K562 (cell line): Measurements from ENCODE around the gene ITGB2. TPM values are rescaled to one million over a fixed set of nuclear protein-coding genes. Genes with fewer than 3 reads are reported as not detected.

Experiments used
- ATAC-seq: fragments of 200-7000 bp; cut with Tn5 transposase; 3 replicates; pipeline ENCODE4 v1.9.1; 2020; ENCODE audit warnings: moderate library complexity
- BruUV-seq: library from RNA; stranded (reverse); fragments of 400-500 nt; replicated peaks from 2 replicates; lab custom pipeline; 2021; lab: Mats Ljungman, UMichigan
- CTCF ChIA-PET: fragments of 300-600 bp; formaldehyde crosslinking; extraction: SDS; loops from one replicate; lab custom pipeline; 2021; ENCODE audit warnings: low intra/inter-chr PET ratio; lab: Yijun Ruan, JAX
- POLR2A ChIA-PET: fragments of 300-600, 350-650 bp; sonication (Branson Sonifier 250); formaldehyde crosslinking; extraction: SDS; loops from one replicate; lab custom pipeline; 2021; ENCODE audit warnings: antibody characterized with exemption, inconsistent platforms; lab: Yijun Ruan, JAX
- DNase-seq, 4 experiments: peaks; one replicate each; pipeline versions ENCODE4 v3.0.0 to v3.0.0-alpha.2; 2011 to 2018; ENCODE audit warnings: low spot score in 3 of 4, mixed read lengths in 3 of 4; ENCODE audit errors: extremely low read depth in 1 of 4
- FAIRE-seq: peaks from 2 replicates; lab custom pipeline; 2011; peaks lifted over from hg19 to GRCh38; lab: Jason Lieb, UNC
- H2AFZ ChIP-seq: 2 replicates; pipeline ENCODE4 v1.6.0; 2011; ENCODE audit warnings: low read depth, low read length, control low read depth, inconsistent platforms
- H3K27ac ChIP-seq: fragments of 200-600 bp; 3 replicates; pipeline ENCODE4 v1.8.0; 2011; ENCODE audit warnings: low read depth, mild to moderate bottlenecking, control low read depth, inconsistent platforms, low read length, moderate library complexity, mixed read lengths; ENCODE audit errors: extremely low read depth
- H3K27me3 ChIP-seq, 2 experiments: fragments of 300-600 bp in 1 of 2; 2 replicates in 1 of 2; 3 replicates in 1 of 2; pipeline versions ENCODE4 v1.6.0 to v1.8.0; 2011; ENCODE audit warnings: inconsistent platforms in 2 of 2, low read length in 2 of 2, mild to moderate bottlenecking in 1 of 2, mixed read lengths in 1 of 2, moderate library complexity in 1 of 2; ENCODE audit not compliant: control insufficient read depth in 2 of 2, insufficient read depth in 2 of 2
- H3K36me3 ChIP-seq: fragments of 300-600 bp; 3 replicates; pipeline ENCODE4 v1.8.0; 2011; ENCODE audit warnings: mild to moderate bottlenecking, low read length, inconsistent platforms; ENCODE audit not compliant: control insufficient read depth, insufficient read depth
- H3K4me1 ChIP-seq, 2 experiments: fragments of 200-600 bp in 1 of 2; replicated peaks in 1 of 2; 2 replicates in 1 of 2; 3 replicates in 1 of 2; pipeline versions ENCODE4 v1.5.1 to v1.8.0; 2011; ENCODE audit warnings: inconsistent platforms in 2 of 2, low read length in 2 of 2, mild to moderate bottlenecking in 1 of 2, mixed read lengths in 1 of 2, moderate library complexity in 1 of 2; ENCODE audit not compliant: control insufficient read depth in 2 of 2, insufficient read depth in 2 of 2
- H3K4me2 ChIP-seq: 2 replicates; pipeline ENCODE4 v1.6.1; 2011; ENCODE audit warnings: low read length, control low read depth, inconsistent platforms, mixed read lengths; ENCODE audit not compliant: insufficient read depth
- H3K4me3 ChIP-seq: fragments of 200-600 bp; sonication (generic), shearing (Covaris generic); 2 replicates; pipeline ENCODE4 v1.5.1; 2016; ENCODE audit warnings: control low read depth, inconsistent platforms
- H3K79me2 ChIP-seq: fragments of 200-600 bp; 3 replicates; pipeline ENCODE4 v1.8.0; 2011; ENCODE audit warnings: low read length, inconsistent platforms; ENCODE audit not compliant: control insufficient read depth, insufficient read depth
- H3K9ac ChIP-seq, 2 experiments: 2 replicates each; pipeline versions ENCODE4 v1.6.0 to v1.6.1; 2011; ENCODE audit warnings: low read depth in 2 of 2, low read length in 2 of 2, control low read depth in 1 of 2, inconsistent platforms in 1 of 2, mild to moderate bottlenecking in 1 of 2, mixed read lengths in 1 of 2; ENCODE audit not compliant: insufficient read depth in 1 of 2
- H3K9me1 ChIP-seq: one replicate; pipeline ENCODE4 v1.6.0; 2011; ENCODE audit warnings: inconsistent platforms, mild to moderate bottlenecking, low read length, moderate library complexity; ENCODE audit not compliant: control insufficient read depth, insufficient read depth
- H3K9me3 ChIP-seq: replicated peaks from 2 replicates; pipeline ENCODE4 v1.5.1; 2011; ENCODE audit warnings: low read depth, low read length, inconsistent platforms; ENCODE audit not compliant: control insufficient read depth, insufficient read depth
- H4K20me1 ChIP-seq: replicated peaks from 2 replicates; pipeline ENCODE4 v1.6.1; 2011; ENCODE audit warnings: low read length, inconsistent platforms, mixed read lengths; ENCODE audit not compliant: control insufficient read depth, insufficient read depth
- BRCA1 ChIP-seq, 2 experiments: fragments of 450-650 bp in 1 of 2; sonication (generic) in 1 of 2; formaldehyde crosslinking in 1 of 2; IDR thresholded peaks; 2 replicates each; pipeline versions ENCODE4 v1.5.0 to v1.6.1; 2017 to 2020; ENCODE audit warnings: mild to moderate bottlenecking in 1 of 2, missing genetic modification reagents in 1 of 2
- CTBP1 ChIP-seq: fragments of 450-650 bp; IDR thresholded peaks from 2 replicates; pipeline ENCODE4 v1.6.1; 2016; ENCODE audit warnings: borderline replicate concordance
- ESRRB ChIP-seq: fragments of 250-450 bp; sonication (Bioruptor Pico); IDR thresholded peaks from 2 replicates; pipeline ENCODE4 v1.5.0; 2020; ENCODE audit warnings: mild to moderate bottlenecking, moderate library complexity, borderline replicate concordance
- HMBOX1 ChIP-seq: sonication (generic); IDR thresholded peaks from 2 replicates; pipeline ENCODE4 v1.6.1; 2016
- POLR2B ChIP-seq: fragments of 450-650 bp; IDR thresholded peaks from 2 replicates; pipeline ENCODE4 v1.6.1; 2018; ENCODE audit warnings: low read depth; ENCODE audit not compliant: partially characterized antibody
- ZFP91 ChIP-seq: sonication (generic); formaldehyde crosslinking; IDR thresholded peaks from 2 replicates; pipeline ENCODE4 v1.8.0; 2022; ENCODE audit warnings: mild to moderate bottlenecking, missing genetic modification reagents
- WGBS: fragments of 100-300 bp; shearing (Covaris generic); methylation state at CpG from one replicate; pipeline ENCODE4 v1.1.6; 2016; ENCODE audit warnings: low coverage, mixed read lengths; ENCODE audit not compliant: insufficient coverage; ENCODE audit errors: missing lambda C conversion rate; 5-methylcytosine and 5-hydroxymethylcytosine counted together
- in situ Hi-C: fragments of 300-500 bp; cut with MboI; formaldehyde crosslinking; loops from 4 replicates; pipeline ENCODE4 v1.15.0; 2018; ENCODE audit warnings: inconsistent platforms, mixed read lengths
- intact Hi-C: fragments of 100-400 bp; cut with micrococcal nuclease; formaldehyde crosslinking; loops from 2 replicates; pipeline ENCODE4 v1.14.2; 2022
- polyA plus RNA-seq, 8 experiments: library from polyadenylated mRNA; depleted of rRNA in 4 of 8; stranded (reverse) in 5 of 8; unstranded in 3 of 8; fragments of >200 nt; fragmentation: Nextera tagmentation in 2 of 8; fragmentation: Illumina TruSeq in 1 of 8; extraction: Ambion mirVana in 2 of 8; extraction: Trizol in 1 of 8; gene quantifications; 2 replicates each; pipeline versions ENCODE4 v1.2.1 to v1.2.3, GENCODE V29; 2011 to 2014; ENCODE audit warnings: inconsistent platforms in 1 of 8, missing spikeins in 1 of 8
- total RNA-seq, 7 experiments: library from RNA; depleted of rRNA in 6 of 7; stranded (reverse); fragments of >200 nt in 6 of 7; fragmentation: Illumina TruSeq in 2 of 7; extraction: Trizol in 2 of 7; gene quantifications; 2 replicates each; pipeline versions ENCODE4 v1.2.1 to v1.2.3, GENCODE V29; 2011 to 2021; ENCODE audit warnings: low replicate concordance in 1 of 7
- TF ChIP-seq, protein P1 (sequence below): fragments of 250-450 bp; sonication (Bioruptor Pico); IDR thresholded peaks from 2 replicates; pipeline ENCODE4 v1.4.0; 2020; ENCODE audit warnings: mild to moderate bottlenecking, moderate library complexity
- TF ChIP-seq, protein P2 (sequence below): sonication (generic); formaldehyde crosslinking; IDR thresholded peaks from 2 replicates; pipeline ENCODE4 v1.8.1; 2023; ENCODE audit warnings: mild to moderate bottlenecking, missing genetic modification reagents

ITGB2 gene
- total and polyA plus RNA-seq, 9 of the 15 experiments (the other 6 are each of a cell fraction or from before 2014, with no cell fraction given) = 0.07 to 1.3 (median 0.51) TPM; not detected in 2

DNA sequence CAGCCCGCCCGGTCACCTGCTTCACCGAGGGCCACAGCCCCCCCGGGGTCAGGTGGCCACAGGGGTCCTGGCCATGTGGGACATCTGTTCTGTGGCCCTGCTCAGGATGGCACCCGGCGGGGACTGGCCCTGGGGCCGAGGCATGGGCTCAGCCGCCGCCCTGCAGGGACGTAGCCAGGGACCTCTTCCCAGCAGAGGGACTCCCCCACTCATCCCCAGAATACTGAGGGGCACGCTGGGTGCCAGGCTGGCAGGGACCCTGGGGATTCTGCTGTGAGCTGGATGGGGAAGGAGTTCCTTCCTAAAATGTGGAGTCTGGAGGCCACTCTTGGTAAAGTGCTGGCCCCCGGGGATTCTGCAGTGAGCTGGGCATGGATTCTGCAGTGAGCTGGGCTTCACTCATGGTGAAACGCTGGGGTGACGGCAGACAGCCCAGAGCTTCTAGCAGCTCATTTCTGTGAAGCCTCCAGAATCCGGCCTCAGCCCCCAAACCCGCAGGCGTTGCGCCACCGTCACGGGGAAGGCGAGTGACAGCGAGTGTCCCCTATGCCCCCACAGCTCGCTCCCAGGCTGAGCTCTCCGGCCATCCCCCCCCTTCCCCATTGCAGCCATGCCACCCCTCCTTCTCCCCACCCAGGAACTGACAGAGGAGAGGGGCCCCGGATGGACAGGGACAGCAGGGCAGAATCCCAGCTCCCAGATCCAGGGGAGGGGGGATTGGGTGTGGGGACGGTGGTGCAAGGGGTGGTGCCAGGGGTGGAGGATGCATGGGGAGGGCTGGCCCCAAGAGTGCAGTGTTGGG lies 1.4 kb downstream of the ITGB2 start:
- Histone ChIP-seq H2AFZ (no peak overlapping the region), H3K79me2 (no peaks in the 10 kb centered on the region), H3K9me1 (no peaks in the 10 kb centered on the region), H3K4me2 (no peak overlapping the region), H3K9me3 (no peaks in the 10 kb centered on the region), H3K36me3 (no peaks in the 10 kb centered on the region), H3K4me1 (peaks cover 0 to 29% of the 10 kb centered on the region in 2 experiments; a peak in 2 of 5 replicates), H3K27me3 (peaks cover 35 to 54% of the 10 kb centered on the region in 2 experiments), H3K4me3 (no peak overlapping the region), H3K27ac (no peak overlapping the region), H3K9ac (no peak overlapping the region), H4K20me1 (0 out of 2 replicates have a peak, but pooled peaks cover 3% of the 10 kb centered on the region)
- ATAC-seq (no peak), FAIRE-seq (no peak), DNase-seq (no peak)
- CTCF ChIA-PET = no interaction called here
- intact Hi-C loops = no loop called here
- whole genome bisulfite sequencing = 16% methylated on average over 19 of the region's 26 CpGs
- in situ Hi-C loops = no loop called here
- POLR2A ChIA-PET = interaction anchor here (0.6 to 1.0 kb wide), 5 partner anchors 10 to 1177 kb away, joined by 3 to 7 read pairs (median 4); no protein-coding TSS in a partner anchor
- no TSS peak for BruUV-seq
- TF ChIP-seq ESRRB (CRISPR knock-in tag) = no peak
- TF ChIP-seq HMBOX1 = no peak
- no peak for TF ChIP-seq BRCA1 (IDR thresholded peaks at IDR 0.05)
- TF ChIP-seq BRCA1 (CRISPR knock-in tag; IDR thresholded peaks at IDR 0.05) = no peak
- no peak for TF ChIP-seq POLR2B
- TF ChIP-seq, protein P1, sequence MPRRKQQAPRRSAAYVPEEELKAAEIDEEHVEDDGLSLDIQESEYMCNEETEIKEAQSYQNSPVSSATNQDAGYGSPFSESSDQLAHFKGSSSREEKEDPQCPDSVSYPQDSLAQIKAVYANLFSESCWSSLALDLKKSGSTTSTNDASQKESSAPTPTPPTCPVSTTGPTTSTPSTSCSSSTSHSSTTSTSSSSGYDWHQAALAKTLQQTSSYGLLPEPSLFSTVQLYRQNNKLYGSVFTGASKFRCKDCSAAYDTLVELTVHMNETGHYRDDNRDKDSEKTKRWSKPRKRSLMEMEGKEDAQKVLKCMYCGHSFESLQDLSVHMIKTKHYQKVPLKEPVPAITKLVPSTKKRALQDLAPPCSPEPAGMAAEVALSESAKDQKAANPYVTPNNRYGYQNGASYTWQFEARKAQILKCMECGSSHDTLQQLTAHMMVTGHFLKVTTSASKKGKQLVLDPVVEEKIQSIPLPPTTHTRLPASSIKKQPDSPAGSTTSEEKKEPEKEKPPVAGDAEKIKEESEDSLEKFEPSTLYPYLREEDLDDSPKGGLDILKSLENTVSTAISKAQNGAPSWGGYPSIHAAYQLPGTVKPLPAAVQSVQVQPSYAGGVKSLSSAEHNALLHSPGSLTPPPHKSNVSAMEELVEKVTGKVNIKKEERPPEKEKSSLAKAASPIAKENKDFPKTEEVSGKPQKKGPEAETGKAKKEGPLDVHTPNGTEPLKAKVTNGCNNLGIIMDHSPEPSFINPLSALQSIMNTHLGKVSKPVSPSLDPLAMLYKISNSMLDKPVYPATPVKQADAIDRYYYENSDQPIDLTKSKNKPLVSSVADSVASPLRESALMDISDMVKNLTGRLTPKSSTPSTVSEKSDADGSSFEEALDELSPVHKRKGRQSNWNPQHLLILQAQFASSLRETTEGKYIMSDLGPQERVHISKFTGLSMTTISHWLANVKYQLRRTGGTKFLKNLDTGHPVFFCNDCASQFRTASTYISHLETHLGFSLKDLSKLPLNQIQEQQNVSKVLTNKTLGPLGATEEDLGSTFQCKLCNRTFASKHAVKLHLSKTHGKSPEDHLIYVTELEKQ (CRISPR knock-in tag) = no peak
- no peak for TF ChIP-seq CTBP1
- no peak for TF ChIP-seq ZFP91
- TF ChIP-seq, protein P2, sequence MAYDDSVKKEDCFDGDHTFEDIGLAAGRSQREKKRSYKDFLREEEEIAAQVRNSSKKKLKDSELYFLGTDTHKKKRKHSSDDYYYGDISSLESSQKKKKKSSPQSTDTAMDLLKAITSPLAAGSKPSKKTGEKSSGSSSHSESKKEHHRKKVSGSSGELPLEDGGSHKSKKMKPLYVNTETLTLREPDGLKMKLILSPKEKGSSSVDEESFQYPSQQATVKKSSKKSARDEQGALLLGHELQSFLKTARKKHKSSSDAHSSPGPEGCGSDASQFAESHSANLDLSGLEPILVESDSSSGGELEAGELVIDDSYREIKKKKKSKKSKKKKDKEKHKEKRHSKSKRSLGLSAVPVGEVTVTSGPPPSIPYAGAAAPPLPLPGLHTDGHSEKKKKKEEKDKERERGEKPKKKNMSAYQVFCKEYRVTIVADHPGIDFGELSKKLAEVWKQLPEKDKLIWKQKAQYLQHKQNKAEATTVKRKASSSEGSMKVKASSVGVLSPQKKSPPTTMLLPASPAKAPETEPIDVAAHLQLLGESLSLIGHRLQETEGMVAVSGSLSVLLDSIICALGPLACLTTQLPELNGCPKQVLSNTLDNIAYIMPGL (CRISPR knock-in tag) = no peak
